ENCODE results near the gene TMEM72.

TMEM72 gene

DNA sequence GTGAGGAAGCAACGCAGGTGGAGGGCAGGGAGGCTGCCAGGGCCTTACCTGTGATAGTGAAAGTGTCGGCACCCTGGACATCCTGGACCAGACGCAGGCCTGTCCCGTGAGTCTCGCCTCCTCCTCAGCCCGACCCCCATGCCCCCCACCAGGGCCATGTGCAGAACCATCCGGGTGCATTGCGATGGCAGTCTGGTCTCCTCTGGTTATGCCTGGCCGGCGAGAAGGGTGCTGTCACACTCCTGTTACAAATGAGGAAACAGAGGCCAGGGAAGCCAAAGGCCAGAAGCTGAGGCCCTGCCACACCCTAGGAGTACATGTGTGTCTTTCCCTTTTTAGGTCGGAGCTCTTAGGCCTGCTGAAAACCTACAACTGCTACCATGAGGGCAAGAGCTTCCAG, 60.3 kb downstream of the TMEM72 start:
- DNase-seq (ENCODE audit: low read depth), result no peak
- no peak overlapping the region for H3K4me3 ChIP-seq (ENCODE audit: low read depth, low read length)
- TF ChIP-seq, protein P1, sequence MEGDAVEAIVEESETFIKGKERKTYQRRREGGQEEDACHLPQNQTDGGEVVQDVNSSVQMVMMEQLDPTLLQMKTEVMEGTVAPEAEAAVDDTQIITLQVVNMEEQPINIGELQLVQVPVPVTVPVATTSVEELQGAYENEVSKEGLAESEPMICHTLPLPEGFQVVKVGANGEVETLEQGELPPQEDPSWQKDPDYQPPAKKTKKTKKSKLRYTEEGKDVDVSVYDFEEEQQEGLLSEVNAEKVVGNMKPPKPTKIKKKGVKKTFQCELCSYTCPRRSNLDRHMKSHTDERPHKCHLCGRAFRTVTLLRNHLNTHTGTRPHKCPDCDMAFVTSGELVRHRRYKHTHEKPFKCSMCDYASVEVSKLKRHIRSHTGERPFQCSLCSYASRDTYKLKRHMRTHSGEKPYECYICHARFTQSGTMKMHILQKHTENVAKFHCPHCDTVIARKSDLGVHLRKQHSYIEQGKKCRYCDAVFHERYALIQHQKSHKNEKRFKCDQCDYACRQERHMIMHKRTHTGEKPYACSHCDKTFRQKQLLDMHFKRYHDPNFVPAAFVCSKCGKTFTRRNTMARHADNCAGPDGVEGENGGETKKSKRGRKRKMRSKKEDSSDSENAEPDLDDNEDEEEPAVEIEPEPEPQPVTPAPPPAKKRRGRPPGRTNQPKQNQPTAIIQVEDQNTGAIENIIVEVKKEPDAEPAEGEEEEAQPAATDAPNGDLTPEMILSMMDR (IDR thresholded peaks at IDR 0.05; ENCODE audit: low read depth, low read length, missing control alignments), result no peak
- in situ Hi-C loops (cut with HindIII; ENCODE audit: low sequenced_read_pairs), result no loop called here

DNA sequence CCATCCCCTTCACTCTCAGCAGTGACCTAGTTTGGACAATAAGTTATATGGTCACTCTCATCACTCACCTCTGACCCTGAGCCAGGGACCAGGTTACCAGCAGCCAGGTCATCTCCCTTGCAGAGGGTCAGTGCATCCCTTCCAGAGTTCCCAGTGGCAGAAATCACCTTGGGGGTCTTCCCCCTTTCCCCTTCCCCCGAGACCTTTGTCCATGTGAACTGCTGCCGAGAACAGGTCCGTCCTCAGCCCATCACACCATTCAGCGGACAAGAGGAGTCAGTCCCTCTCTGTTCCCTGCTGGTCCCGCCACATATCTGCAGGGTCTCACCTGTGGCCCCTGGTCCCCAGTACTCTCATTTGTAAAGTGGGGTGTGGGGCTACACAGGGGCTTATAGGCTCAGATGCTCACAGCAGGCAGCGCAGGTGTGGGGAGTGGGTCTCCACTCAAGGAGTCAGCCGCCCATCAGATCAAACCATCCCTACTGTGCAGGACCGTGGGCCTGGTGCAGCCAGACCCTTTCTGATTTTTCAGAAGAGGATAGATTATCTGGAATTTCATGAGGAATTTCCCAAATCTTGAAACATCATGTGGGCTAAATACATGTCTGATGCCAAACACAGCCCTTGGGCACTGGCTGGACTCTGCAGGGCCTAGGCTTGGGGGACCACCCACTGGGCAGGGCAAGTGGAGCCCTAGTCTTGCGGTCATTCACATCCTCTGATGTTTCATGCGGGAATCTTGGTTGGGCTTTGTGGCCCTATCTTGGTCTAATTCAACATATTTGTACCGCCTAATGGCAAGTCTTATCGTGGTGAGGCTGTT, 61.0 kb downstream of the TMEM72 start:
- H3K4me3 ChIP-seq (ENCODE audit: low read depth, low read length), result no peak overlapping the region
- TF ChIP-seq, protein P1 (IDR thresholded peaks at IDR 0.05; ENCODE audit: low read depth, low read length, missing control alignments), result no peak
- in situ Hi-C loops (cut with HindIII; ENCODE audit: low sequenced_read_pairs), result no loop called here
- no peak for DNase-seq (ENCODE audit: low read depth)

DNA sequence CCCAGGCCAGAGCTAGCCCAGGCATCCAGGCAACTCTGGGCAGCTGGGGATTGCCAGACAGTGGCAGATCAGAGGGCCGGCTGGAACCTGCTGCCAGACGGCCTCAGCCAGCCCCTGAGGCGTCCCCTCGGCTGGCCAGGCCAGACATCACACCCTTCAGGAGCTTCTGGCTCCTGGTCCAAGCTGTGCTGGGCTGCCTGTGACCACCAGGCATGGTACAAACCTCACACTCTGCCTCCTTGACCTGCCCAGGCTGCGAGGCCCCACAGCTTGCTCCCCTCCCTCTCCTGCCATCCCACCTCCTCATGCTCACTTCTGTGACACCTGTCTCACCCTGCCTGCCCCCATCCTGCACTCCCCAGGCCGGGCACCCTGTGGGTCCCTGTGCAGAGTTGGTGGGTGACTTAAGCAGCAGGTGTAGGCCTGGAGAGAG, 61.8 kb downstream of the TMEM72 start:
- in situ Hi-C loops (cut with HindIII; ENCODE audit: low sequenced_read_pairs), result no loop called here
- H3K4me3 ChIP-seq (ENCODE audit: low read depth, low read length), result no peak overlapping the region

DNA sequence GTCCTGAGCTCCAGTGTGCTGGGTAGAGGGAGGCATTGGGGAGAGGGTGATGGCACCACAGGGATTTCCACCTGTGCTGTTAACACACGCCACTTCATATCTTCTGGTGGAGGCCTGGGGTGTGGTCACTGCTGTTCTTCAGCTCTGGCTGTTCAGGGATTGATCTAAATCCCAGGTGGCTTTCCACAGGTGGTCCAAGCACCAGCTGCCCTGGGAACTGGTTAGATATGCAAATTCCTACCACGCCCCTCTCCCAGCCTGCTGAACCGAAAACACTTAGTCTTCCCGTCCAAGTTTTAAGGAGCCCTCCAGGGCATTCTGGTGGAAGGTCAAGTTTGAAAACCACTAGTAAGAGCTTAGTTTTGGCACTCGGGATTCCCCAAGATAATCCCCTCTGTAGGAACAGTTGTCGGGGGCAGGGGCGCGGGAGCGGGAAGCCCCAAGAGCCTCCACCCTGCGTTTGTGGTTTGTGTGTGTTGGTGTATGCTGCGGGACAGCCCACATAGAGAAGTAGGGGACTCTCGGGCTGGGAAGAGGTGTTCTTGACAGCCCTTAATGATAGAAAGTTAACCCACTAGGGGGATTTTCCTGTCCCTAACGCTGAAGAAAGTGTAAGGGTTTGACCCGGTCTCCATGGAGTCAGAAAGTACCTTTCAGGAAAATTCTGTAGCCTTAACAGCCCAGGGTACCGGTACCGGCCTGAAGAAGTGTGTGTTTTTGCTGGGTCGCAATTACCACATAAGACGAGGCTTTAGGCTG, 62.4 kb downstream of the TMEM72 start:
- H3K4me3 ChIP-seq (ENCODE audit: low read depth, low read length), result no peak overlapping the region
- in situ Hi-C loops (cut with HindIII; ENCODE audit: low sequenced_read_pairs), result no loop called here
- DNase-seq (ENCODE audit: low read depth), result no peak
- TF ChIP-seq, protein P1 (IDR thresholded peaks at IDR 0.05; ENCODE audit: low read depth, low read length, missing control alignments), result no peak

More for the DNA sequence above, 61.8 kb downstream of the TMEM72 start:
- DNase-seq (ENCODE audit: low read depth), result no peak
- TF ChIP-seq, protein P1 (IDR thresholded peaks at IDR 0.05; ENCODE audit: low read depth, low read length, missing control alignments), result no peak

DNA sequence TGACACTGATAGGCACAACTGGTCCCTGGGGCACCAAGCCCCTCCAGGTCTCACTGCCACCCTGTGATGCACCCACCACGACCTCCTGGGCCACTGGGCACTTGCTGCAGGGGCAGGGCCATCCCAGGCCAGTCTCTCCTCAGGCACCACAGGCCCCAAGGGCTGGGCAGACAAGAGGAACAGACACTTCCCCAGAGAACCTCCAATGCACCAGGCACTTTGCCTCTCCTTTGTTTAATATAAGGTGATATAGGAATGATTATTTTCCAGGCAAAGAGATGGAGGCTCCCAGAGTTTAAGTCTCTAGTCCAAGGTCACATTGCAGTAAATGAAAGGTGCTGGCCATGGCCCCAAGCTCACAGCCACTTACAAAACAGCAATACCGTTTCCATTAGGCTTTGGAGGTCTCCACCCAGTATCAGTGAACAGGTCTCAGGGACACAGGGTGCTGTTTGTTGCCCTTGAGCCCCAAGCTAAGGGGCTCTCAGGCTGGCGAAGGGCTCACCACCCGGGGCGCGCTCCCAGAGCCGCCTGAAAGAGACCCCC, 63.0 kb downstream of the TMEM72 start:
- no peak for DNase-seq (ENCODE audit: low read depth)
- H3K4me3 ChIP-seq (ENCODE audit: low read depth, low read length), result peak overlapping the region; percentile 29

More for the DNA sequence above, 63.0 kb downstream of the TMEM72 start:
- TF ChIP-seq, protein P1 (IDR thresholded peaks at IDR 0.05; ENCODE audit: low read depth, low read length, missing control alignments), result no peak
- in situ Hi-C loops (cut with HindIII; ENCODE audit: low sequenced_read_pairs), result no loop called here

All from astrocyte of the cerebellum (primary cell).